Esophagus squamous epithelium (tissue), 4 donors: ENCODE results near the gene NOA1.

Experiments
- POLR2A ChIP-seq, 4 donors: fragments of 450-650 bp; IDR thresholded peaks; one replicate each; pipeline ENCODE4 v1.6.1; 2017; ENCODE audit warnings: antibody characterized with exemption in 4 of 4, mild to moderate bottlenecking in 4 of 4, moderate library complexity in 3 of 4
- TF ChIP-seq, protein P1 (sequence below), 6 experiments: fragments of 450-650 bp in 4 of 6; fragments of 200-600 bp in 2 of 6; sonication (generic) in 2 of 6; IDR thresholded peaks; one replicate each; pipeline ENCODE4 v1.5.1; 2016 to 2019; ENCODE audit warnings: antibody characterized with exemption in 6 of 6, mild to moderate bottlenecking in 4 of 6, moderate library complexity in 4 of 6

DNA sequence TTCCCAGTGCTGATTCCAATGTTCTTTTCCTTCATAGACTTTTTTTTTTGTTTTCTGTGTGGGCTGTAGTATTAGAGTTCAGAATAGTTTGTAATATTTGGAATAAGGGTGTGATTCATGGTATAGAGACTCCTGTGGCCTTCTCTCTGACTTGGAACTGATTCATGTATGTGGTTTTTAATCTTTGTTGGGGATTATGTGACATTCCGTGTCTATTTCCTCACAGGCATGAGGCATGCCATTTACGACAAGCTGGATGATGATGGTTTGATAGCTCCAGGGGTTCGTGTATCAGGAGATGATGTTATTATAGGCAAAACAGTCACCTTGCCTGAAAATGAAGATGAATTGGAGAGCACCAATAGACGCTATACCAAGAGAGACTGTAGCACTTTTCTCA, 45.7 kb upstream of the NOA1 start:
- TF ChIP-seq, protein P1, sequence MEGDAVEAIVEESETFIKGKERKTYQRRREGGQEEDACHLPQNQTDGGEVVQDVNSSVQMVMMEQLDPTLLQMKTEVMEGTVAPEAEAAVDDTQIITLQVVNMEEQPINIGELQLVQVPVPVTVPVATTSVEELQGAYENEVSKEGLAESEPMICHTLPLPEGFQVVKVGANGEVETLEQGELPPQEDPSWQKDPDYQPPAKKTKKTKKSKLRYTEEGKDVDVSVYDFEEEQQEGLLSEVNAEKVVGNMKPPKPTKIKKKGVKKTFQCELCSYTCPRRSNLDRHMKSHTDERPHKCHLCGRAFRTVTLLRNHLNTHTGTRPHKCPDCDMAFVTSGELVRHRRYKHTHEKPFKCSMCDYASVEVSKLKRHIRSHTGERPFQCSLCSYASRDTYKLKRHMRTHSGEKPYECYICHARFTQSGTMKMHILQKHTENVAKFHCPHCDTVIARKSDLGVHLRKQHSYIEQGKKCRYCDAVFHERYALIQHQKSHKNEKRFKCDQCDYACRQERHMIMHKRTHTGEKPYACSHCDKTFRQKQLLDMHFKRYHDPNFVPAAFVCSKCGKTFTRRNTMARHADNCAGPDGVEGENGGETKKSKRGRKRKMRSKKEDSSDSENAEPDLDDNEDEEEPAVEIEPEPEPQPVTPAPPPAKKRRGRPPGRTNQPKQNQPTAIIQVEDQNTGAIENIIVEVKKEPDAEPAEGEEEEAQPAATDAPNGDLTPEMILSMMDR (IDR thresholded peaks at IDR 0.05) = no peak
- no peak for TF ChIP-seq POLR2A (IDR thresholded peaks at IDR 0.05)
